B cell (primary cell): Measurements from ENCODE around the gene XAF1.

ENCODE experiments used
- EZH2 ChIP-seq: IDR thresholded peaks from 2 replicates; pipeline ENCODE4 v1.6.1; 2012; ENCODE audit warnings: borderline replicate concordance, low read depth, mild to moderate bottlenecking, moderate library complexity, low read length; ENCODE audit not compliant: insufficient read depth, poor library complexity, severe bottlenecking
- TF ChIP-seq, protein P1 (sequence below): fragments of 200-600 bp; IDR thresholded peaks from one replicate; pipeline ENCODE4 v1.8.0; 2022; ENCODE audit warnings: antibody characterized with exemption, mild to moderate bottlenecking

DNA sequence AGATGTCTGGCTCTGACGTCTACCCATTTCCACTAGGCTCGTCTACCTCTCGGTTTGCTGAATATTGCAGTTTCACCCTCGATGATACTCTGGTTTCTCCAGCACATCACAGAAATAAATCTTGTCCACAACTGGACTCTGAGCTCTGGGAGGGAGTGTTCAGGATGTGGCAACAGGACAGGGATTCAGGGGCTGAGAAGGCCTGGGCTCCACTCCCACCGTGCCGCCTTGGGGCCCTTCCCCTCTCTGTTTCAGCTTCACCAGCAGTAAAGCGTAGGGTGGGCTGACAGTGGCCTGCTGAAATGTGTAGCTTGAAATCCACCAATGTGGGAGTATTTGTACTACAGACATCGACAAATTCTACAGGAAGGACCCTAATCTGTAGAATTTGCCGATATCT, 55.7 kb downstream of the XAF1 start:
- TF ChIP-seq, protein P1, sequence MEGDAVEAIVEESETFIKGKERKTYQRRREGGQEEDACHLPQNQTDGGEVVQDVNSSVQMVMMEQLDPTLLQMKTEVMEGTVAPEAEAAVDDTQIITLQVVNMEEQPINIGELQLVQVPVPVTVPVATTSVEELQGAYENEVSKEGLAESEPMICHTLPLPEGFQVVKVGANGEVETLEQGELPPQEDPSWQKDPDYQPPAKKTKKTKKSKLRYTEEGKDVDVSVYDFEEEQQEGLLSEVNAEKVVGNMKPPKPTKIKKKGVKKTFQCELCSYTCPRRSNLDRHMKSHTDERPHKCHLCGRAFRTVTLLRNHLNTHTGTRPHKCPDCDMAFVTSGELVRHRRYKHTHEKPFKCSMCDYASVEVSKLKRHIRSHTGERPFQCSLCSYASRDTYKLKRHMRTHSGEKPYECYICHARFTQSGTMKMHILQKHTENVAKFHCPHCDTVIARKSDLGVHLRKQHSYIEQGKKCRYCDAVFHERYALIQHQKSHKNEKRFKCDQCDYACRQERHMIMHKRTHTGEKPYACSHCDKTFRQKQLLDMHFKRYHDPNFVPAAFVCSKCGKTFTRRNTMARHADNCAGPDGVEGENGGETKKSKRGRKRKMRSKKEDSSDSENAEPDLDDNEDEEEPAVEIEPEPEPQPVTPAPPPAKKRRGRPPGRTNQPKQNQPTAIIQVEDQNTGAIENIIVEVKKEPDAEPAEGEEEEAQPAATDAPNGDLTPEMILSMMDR, result no peak
- no peak for TF ChIP-seq EZH2
